Psoas muscle (tissue), 8 donors: ENCODE data around the gene OR6K3. TPM values are rescaled to one million over a fixed set of nuclear protein-coding genes. Genes with fewer than 3 reads are reported as not detected.

Experiments used
- ATAC-seq, 4 donors: fragments of 200-7000 bp; cut with Tn5 transposase; one replicate each; pipeline ENCODE4 v1.9.1; 2020; ENCODE audit warnings: moderate library complexity in 3 of 4, mild to moderate bottlenecking in 2 of 4
- DNase-seq, 2 donors: peaks; one replicate each; pipeline ENCODE4 v3.0.0-alpha.2; 2020
- H3K27ac ChIP-seq: fragments of 200-600 bp; one replicate; pipeline ENCODE4 v1.8.0; 2022
- H3K27me3 ChIP-seq, 3 donors: fragments of 200-600 bp in 1 of 3; one replicate each; pipeline versions ENCODE4 v1.6.1 to v1.8.0; 2013 to 2022; ENCODE audit warnings: low read length in 2 of 3, mild to moderate bottlenecking in 2 of 3, moderate library complexity in 1 of 3; ENCODE audit not compliant: insufficient read depth in 3 of 3
- H3K36me3 ChIP-seq, 2 donors: fragments of 200-600 bp in 1 of 2; one replicate each; pipeline versions ENCODE4 v1.6.1 to v1.8.0; 2013 to 2022; ENCODE audit warnings: low read depth in 1 of 2, mild to moderate bottlenecking in 1 of 2, moderate library complexity in 1 of 2; ENCODE audit not compliant: insufficient read depth in 1 of 2
- H3K4me1 ChIP-seq: fragments of 200-600 bp; one replicate; pipeline ENCODE4 v1.8.0; 2022
- H3K4me3 ChIP-seq: fragments of 200-600 bp; one replicate; pipeline ENCODE4 v1.8.0; 2022; ENCODE audit warnings: mild to moderate bottlenecking
- H3K9me3 ChIP-seq: fragments of 200-600 bp; one replicate; pipeline ENCODE4 v1.8.0; 2022
- WGBS, 3 donors: extraction: QIAGEN DNeasy Blood & Tissue Kit; methylation state at CpG; one replicate each; pipeline versions ENCODE4 v1.1.6 to v1.1.7; 2013; 5-methylcytosine and 5-hydroxymethylcytosine counted together
- intact Hi-C, 2 donors: fragments of 100-400 bp; cut with DNase I; formaldehyde crosslinking; loops; one replicate each; pipeline versions ENCODE4 v1.11.0 to v1.14.2; 2022
- polyA plus RNA-seq, 3 donors: library from polyadenylated mRNA; stranded (reverse); fragments of 200-250 nt; gene quantifications; one replicate each; pipeline ENCODE4 v1.2.3, GENCODE V29; 2013
- total RNA-seq, 4 donors: library from RNA; stranded (reverse); fragmentation: NEBNext Ultra II Directional in 2 of 4; extraction: Animal tissue kit (Norgen Biotek cat#: 25700) in 2 of 4; gene quantifications; one replicate each; pipeline versions ENCODE4 v1.2.1 to v1.2.4, GENCODE V29; 2021 to 2023
- TF ChIP-seq, protein P1 (sequence below): fragments of 200-600 bp; IDR thresholded peaks from one replicate; pipeline ENCODE4 v1.8.0; 2022; ENCODE audit warnings: antibody characterized with exemption
- donor health status: healthy with polysubstance abuse.
- donor health status: DM: no; HTN: no; CAD: no; lungs with moderate emphysema.
- donor health status: Bipolar disorder and iron deficiency.
- donor health status: healthy.
- donor health status: DM: yes; HTN: yes; CAD: no.
- donor health status: DM: no; HTN: no; CAD: no.
- donor health status: DM: no; HTN: no; CAD: no.
- donor health status: DM: yes; HTN: yes; CAD: no.

The OR6K3 gene
- total and polyA plus RNA-seq, 7 donors: not detected

DNA sequence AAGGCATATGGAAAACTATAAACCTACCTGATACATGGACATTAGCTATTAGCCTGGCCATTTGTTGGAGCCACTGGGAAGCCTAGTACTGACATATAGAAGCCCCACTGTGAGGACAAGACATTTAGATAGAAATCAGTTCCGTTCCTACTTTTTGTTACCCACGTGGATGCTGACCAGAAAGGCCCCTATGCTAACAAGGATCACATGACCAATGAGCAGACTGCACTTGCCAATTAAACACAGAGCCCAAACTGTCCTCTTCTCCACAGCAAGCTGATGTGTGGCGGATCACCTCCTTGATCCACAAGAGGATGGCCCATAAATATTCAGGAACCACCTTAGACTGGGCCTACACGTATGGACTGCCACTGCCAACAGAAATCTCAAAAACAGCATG is 11.2 kb upstream of the OR6K3 start:
- Histone ChIP-seq H3K4me3 (no peak overlapping the region), H3K27me3 (no peaks in the 10 kb centered on the region), H3K4me1 (no peaks in the 10 kb centered on the region), H3K9me3 (no peaks in the 10 kb centered on the region), H3K36me3 (no peaks in the 10 kb centered on the region), H3K27ac (no peak overlapping the region)
- intact Hi-C loops: no loop called here
- WGBS, 3 donors: 71 to 79% (median 78%) methylated on average over 4 of the region's 4 CpGs
- DNase-seq (no peak), ATAC-seq (no peak)
- TF ChIP-seq, protein P1, sequence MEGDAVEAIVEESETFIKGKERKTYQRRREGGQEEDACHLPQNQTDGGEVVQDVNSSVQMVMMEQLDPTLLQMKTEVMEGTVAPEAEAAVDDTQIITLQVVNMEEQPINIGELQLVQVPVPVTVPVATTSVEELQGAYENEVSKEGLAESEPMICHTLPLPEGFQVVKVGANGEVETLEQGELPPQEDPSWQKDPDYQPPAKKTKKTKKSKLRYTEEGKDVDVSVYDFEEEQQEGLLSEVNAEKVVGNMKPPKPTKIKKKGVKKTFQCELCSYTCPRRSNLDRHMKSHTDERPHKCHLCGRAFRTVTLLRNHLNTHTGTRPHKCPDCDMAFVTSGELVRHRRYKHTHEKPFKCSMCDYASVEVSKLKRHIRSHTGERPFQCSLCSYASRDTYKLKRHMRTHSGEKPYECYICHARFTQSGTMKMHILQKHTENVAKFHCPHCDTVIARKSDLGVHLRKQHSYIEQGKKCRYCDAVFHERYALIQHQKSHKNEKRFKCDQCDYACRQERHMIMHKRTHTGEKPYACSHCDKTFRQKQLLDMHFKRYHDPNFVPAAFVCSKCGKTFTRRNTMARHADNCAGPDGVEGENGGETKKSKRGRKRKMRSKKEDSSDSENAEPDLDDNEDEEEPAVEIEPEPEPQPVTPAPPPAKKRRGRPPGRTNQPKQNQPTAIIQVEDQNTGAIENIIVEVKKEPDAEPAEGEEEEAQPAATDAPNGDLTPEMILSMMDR: no peak

DNA sequence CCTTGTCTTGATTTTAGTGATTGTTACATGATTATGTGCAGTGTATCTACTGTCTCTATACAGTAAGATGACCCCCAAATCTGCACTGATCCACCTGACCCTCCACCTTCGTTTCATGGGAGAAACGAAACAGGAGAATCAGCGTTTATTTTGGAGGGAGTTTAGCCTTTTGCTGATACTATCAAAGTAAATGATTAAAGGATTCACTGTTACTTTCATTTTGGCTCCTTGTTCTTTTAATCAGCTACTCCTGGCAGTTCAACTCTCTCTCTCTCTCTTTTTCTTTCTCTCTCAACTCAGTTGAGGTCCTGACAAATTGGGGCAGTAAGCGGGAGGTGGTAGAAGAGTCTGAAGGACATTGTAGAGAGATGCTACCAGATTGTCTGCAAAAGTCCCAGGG is 9.9 kb upstream of the OR6K3 start:
- H3K27ac ChIP-seq: no peak overlapping the region
- ATAC-seq (no peak), DNase-seq (no peak)
- no peaks in the 10 kb centered on the region for H3K36me3 ChIP-seq
- no peaks in the 10 kb centered on the region for H3K4me1 ChIP-seq
- H3K9me3 ChIP-seq: no peaks in the 10 kb centered on the region
- WGBS, 3 donors: 76 to 90% (median 81%) methylated on average over 4 of the region's 4 CpGs
- no peaks in the 10 kb centered on the region for H3K27me3 ChIP-seq
- intact Hi-C loops: no loop called here
- H3K4me3 ChIP-seq: no peak overlapping the region
- TF ChIP-seq, protein P1: no peak

DNA sequence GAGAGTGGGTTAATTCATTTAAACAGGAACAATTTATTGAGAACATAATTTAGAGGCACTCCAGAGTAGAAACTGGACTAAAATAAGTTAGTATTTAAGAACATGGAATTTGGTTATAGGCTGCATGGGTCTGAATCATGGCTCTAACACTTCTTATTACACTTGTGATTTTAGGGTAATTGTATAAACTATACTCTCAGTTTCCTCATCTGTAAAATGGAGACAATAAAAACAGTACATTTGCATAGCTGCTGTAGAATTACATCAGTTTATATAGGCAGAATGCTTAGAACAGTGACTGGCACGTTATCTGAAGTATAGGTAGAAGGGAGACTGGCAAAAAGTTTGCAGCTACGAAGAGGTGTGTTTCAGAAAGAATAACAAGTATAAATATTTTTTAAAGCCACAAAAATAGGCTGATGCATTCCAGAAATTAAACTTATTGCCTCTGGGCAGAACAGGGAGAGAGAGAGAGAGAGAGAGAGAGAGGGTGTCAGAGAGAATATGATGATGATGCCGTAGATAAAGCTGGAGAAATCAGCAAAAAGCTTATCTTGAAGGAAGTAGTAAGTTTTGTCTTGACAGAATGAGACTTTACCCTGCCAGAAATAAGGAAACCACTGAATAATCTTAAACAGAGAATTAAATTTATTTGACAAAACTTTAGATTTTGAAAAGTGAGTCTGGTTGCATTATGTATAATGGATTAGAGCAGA is 8.1 kb upstream of the OR6K3 start:
- Histone ChIP-seq H3K4me1 (no peaks in the 10 kb centered on the region), H3K27me3 (no peaks in the 10 kb centered on the region), H3K4me3 (no peak overlapping the region), H3K27ac (no peak overlapping the region), H3K9me3 (no peaks in the 10 kb centered on the region), H3K36me3 (no peaks in the 10 kb centered on the region)
- intact Hi-C loops: no loop called here
- ATAC-seq (no peak), DNase-seq (no peak)
- TF ChIP-seq, protein P1: no peak
- WGBS, 3 donors: 64 to 74% (median 66%) methylated on average over 3 of the region's 3 CpGs

DNA sequence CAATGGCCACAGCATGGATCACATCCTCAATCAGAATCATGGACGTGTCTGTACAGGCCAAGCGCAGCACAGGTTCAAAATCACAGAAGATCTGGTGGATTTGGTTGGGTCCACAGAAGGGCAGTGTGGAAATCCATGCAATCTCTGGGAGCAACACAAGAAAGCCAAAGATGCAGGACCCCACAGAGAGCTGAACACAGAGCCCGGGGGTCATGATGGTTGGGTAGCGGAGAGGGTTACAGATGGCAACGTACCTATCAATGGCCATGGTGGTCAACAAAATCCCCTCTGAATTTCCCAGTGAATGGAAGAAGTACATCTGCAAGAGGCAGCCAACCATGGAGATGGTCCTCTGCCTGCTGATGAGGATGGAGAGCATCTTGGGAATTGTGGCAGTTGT is 3.9 kb upstream of the OR6K3 start:
- no peak for DNase-seq
- Histone ChIP-seq H3K27ac (no peak overlapping the region), H3K4me3 (no peak overlapping the region), H3K36me3 (no peaks in the 10 kb centered on the region), H3K4me1 (no peaks in the 10 kb centered on the region), H3K9me3 (no peaks in the 10 kb centered on the region), H3K27me3 (no peaks in the 10 kb centered on the region)
- intact Hi-C loops: no loop called here
- TF ChIP-seq, protein P1: no peak
- no peak for ATAC-seq
- 89 to 92% (median 91%) methylated on average over 5 of the region's 5 CpGs for WGBS, 3 donors

DNA sequence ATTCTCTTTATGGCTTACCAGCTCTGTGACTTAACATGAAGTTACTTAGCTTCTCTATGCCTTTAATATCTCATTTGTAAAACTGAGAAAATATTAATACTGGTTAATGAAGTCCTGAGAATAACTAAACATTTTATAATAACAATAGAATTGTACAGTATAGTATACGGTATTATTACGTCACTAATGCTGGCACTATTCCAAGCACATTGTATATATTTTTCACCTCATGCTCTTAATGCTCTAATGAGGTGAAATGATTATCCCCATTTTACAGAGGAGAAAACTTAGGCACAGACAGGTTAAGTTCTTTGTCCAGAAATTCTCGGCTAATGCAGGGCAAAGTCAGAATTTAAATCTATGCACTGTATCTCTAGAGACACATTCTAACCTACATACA is 856 bp downstream of the OR6K3 start:
- Histone ChIP-seq H3K4me1 (no peaks in the 10 kb centered on the region), H3K27me3 (no peaks in the 10 kb centered on the region), H3K4me3 (no peak overlapping the region), H3K27ac (no peak overlapping the region), H3K9me3 (no peaks in the 10 kb centered on the region), H3K36me3 (no peaks in the 10 kb centered on the region)
- TF ChIP-seq, protein P1: no peak
- no peak for DNase-seq
- ATAC-seq: no peak
- intact Hi-C loops: no loop called here
- 56 to 68% (median 64%) methylated on average over 3 of the region's 3 CpGs for WGBS, 3 donors
